Cardiac septum (tissue), 1 donor: Measurements from ENCODE around the gene COL18A1. TPM values are rescaled to one million over a fixed set of nuclear protein-coding genes. Genes with fewer than 3 reads are reported as not detected.

Experiments
- DNase-seq: peaks from one replicate; pipeline ENCODE4 v3.0.0-alpha.2; 2020; ENCODE audit warnings: low spot score
- intact Hi-C: fragments of 100-400 bp; cut with DNase I; formaldehyde crosslinking; loops from one replicate; pipeline ENCODE4 v1.14.0; 2022
- total RNA-seq: library from RNA; stranded (reverse); fragmentation: NEBNext Ultra II Directional; extraction: Animal tissue kit (Norgen Biotek cat#: 25700); gene quantifications from one replicate; pipeline ENCODE4 v1.2.1, GENCODE V29; 2021
- donor health status: DM: no; HTN: no; CAD: no.

Gene COL18A1
- total RNA-seq, 1 donor from 2014 or later: 77.0 TPM

DNA sequence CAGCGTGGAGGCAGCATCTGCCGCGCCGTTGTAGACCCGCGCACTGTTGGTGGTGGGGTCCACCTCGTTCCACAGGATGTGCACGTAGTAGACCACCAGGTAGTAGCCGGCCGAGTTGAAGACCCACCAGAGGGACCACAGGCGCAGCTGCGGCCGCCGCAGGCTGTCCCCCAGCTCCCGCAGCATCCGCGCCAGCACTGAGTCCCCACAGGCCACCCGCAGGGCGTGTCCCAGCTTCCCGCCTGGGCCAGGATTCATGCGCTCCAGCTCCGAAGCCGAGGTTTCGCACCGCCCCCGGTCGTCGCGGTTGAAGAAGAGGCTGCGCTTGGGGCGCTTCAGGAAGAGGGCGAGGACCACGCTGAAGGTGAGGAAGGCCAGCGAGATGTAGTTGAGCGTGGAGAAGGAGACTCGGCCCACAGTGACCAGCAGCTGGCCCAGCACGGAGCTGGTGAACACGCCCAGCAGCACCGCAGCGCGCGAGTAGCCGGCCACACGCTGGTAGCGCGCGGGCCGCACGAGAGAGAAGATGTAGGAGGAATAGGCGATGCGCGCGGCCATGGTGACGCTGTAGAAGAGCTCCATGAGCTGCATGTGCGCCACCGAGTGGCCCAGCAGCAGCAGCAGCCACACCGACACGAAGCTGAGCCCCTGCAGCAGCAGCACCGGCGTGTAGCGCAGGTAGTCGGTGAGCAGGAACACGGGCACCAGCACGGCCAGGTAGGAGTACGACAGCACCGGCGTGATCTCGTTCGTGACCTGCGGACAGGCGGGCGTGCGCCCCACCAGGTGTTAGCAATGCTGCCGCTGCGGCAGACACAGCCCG is 126.6 kb downstream of the COL18A1 start:
- intact Hi-C loops: no loop called here
- DNase-seq: peak; percentile 65

DNA sequence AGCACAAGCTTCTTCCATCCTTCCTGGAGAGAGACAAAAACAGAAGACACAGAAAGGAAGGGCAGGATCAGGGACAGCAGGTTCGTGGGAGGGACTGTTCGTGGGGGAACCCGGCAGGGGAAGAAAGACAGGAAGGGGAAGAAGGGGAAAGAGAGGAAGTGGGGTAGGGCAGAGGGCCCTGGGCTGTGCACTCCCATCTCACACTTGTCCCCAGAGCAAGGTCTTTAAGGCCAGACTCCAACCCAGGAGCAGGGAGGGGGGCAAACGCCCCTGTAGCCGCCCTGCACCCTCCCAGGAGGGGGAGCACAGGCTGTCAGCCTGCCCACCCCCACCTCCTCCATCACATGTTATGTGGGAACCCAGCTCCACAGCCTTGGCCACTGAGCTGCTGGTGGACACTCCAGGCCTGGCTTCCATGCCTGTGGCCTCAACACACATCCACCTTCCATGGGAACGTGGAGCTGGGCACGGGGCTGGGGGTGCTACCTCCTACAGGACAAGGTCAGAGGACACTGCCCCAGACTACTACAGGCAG is 127.9 kb downstream of the COL18A1 start:
- intact Hi-C loops: no loop called here
- peak; percentile 82 for DNase-seq

DNA sequence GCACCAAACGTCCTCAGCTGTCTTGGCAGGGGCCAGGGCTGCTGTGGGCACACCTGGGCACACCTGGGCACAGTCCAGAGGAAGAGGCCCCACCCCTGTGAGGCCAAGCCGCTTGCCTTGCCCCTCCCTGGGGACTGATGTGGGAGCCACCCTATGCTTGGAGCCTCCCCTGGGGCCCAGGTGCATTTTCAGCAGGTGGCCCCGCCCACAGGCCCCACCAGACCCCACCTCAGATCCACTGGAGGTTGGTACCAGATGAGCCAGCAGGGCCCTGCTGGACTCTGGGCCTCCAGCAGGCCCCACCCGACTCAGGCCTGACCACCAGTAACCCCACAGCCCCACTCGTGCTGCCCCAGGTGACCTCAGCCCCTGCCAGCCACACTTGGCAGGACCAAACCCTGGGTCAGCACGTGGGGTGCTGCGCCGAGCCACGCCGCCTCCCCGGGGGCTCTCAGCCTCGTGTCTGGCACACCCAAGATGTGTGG is 128.4 kb downstream of the COL18A1 start:
- intact Hi-C loops: no loop called here
- peak; percentile 58 for DNase-seq

DNA sequence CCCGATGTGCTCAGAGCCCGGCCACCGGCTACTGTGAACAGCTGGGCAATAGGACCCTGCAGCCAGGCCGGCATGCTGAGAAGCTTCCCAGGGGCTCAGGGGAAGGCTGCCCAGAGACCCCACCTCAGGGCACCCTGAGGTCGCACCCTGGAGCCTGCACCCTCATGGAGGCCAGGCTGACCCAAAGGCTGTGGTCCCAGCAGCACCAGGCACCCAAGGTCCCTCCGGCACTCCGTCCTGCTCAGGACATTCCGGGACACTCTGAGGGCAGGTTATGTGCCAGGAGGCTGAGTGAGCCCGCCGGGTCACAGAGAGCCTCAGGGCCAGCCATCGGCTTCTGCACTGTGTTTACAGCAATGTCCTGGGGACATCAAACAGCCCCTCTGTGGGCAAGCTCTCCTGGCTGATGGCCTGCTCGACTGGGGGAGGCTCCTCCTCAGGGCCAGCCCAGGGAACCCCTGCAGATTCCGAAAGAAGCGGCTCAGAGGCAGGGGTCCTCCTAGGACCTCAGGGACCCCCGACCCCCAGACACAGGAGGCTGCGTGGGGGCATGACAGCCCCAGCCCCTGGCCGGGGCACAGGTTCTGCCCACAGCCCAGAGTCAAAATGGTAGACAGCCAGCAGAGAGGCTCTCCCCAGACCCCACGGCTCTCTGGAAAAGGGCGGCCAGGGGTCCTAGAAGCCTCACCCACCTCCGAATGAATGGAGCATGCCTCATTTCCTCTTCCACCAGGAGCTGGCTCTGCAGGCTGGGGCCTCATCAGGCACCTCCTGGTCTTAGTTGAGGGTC is 129.1 kb downstream of the COL18A1 start:
- intact Hi-C loops: no loop called here

DNA sequence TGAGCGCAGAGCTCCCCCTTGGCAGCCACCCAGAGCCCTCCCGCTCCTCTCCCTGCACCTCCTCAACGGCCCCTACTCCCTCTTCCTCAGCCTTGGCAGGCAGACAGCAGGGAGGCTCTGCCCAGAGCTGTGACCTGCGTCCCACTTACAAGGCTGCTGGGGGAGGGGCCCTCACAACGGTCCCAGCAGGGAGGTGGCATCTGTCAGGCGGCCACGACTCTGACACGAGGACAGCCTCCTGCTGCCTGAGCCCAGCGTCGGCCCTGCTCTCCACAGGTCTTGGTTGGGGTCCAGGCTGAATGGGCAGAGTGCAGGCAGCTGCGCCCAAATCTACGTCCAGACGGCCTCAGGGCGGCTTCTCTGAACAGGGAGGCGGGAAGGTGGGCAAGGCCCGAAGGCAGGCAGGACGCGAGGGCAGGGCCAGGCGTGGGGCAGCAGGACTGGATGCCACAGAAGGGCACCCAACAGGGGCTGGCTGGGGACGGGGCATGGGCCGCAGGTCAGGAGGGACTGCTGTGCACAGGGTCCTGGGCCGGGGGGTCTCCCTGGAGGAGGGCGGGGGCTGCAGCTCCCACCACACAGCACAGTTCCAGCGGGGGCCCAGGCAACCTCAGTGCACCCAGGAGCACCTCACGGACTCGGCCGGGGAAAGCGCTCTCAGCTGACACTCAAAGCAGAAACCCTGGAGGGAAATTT is 129.8 kb downstream of the COL18A1 start:
- peak; percentile 83 for DNase-seq
- intact Hi-C loops: no loop called here

More for the DNA sequence above, 129.1 kb downstream of the COL18A1 start:
- peak; percentile 75 for DNase-seq

DNA sequence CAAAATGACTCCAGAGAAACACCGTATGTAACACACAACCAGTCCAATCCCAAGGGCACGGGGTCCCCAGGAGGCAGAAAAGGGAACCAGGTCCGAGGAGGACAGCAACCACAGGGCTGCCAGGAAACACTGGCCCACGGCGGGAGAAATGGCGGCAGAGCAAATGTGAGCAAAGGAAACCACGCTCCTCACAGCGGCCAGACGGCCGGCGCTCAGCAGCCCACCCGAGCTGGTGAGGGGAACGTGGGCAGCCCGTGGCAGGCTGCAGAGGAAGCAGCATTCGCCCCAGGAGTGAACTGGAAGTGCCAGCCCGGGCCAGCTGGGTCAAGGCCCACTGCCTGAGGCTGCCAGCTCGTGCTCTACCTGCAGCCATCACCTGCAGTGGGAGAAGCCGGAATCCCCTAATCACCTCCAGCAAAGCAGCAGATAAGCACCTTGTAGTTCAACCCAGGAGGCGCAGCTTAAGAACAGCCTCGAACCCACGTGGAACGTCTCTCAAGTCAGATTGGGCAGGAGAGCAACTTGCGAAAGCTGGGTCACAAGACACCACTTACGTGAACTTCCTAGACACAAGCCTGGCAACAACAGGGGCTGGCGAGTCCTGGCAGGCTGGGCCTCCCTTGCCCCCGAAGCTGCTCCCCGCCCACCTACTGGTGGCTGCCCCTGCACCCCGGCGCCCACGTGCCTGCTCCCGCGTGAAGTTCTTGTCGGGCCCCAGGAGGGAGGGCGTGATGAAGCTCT is 130.5 kb downstream of the COL18A1 start:
- peak; percentile 87 for DNase-seq
- intact Hi-C loops: no loop called here

DNA sequence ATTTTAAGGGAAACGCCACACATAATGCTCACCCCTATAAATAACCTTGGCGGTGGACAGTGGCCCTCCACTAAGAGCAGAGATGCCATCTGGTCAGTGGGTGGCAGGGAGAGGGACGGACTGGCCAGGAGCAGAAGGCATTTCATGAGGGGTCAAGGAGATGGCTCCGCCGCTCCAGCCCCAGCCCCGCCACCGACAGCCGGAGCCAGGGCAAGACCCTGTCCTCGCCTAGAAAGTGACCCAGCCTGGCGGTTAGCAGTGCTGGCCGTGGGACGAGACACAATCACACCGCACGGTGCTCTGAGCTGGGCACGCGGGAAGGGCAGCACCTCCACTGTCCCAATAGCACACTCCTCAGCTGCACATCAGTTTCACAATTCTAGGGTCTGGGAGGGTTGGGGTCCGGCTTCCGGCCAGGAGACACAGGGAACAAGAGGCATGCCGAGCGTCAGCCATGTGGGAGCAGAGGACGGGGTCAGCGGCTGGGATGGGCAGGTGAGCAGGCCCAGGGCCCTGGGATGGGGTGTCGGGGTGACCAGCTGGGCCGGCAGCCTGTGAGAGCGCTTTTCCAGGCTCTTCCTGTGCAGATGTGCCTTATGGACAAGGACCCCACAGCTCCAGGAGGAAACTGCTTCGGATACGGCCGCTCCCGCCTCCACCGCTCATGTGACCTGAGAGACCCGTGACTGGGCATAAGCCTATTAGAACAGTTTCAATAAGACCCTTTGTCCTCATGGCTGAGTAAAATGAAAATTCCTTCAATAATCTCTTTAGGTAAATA is 131.5 kb downstream of the COL18A1 start:
- DNase-seq: peak; percentile 70
- intact Hi-C loops: no loop called here

DNA sequence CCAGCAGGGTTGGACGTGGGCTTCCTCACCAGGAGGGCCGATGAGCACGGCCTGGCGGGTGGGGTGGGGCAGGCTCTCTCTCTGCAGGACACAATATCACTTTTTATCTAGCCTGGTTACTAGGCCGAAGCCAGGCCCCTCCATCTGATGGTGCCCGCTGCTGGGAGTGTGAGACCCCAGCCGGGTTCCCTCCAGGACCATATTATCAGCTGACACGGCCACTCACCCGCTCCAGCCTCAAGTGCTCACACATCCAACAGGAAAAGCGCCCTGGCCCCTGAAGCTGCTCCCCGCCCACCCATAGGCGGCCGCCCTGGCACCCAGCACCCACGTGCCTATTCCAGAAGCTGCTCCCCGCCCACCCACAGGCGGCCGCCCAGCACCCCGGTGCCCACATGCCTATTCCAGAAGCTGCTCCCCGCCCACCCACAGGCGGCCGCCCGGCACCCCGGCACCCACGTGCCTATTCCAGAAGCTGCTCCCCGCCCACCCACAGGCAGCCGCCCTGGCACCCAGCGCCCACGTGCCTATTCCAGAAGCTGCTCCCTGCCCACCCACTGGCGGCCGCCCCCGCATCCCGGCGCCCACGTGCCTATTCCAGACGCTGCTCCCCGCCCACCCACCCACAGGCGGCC is 132.3 kb downstream of the COL18A1 start:
- DNase-seq: peak; percentile 60
- intact Hi-C loops: no loop called here

DNA sequence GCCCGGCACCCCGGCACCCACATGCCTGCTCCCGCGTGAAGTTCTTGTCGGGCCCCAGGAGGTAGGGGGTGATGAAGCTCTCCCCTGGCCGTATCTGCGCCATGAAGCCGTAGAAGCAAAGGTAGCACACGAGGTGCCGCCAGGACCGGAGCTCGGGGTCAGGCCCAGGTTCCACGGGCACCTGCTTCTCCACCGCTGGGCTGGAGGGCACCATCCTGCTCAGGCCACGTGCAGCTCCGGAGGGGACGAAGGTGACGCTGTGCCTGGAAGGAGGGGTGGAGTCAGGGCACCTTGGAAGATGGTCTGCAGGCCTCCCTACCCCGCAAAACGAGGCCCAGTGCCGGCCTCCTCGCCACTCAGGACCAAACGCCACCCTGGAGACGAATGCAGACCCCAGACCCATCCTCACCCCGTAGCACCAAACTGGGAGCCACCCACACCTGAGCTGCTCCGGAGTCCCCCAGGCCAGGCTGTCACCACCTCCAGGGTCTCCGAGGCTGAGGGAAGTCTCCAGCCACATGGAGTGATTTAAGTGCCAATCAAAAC is 132.9 kb downstream of the COL18A1 start:
- intact Hi-C loops: no loop called here
- peak; percentile 44 for DNase-seq

DNA sequence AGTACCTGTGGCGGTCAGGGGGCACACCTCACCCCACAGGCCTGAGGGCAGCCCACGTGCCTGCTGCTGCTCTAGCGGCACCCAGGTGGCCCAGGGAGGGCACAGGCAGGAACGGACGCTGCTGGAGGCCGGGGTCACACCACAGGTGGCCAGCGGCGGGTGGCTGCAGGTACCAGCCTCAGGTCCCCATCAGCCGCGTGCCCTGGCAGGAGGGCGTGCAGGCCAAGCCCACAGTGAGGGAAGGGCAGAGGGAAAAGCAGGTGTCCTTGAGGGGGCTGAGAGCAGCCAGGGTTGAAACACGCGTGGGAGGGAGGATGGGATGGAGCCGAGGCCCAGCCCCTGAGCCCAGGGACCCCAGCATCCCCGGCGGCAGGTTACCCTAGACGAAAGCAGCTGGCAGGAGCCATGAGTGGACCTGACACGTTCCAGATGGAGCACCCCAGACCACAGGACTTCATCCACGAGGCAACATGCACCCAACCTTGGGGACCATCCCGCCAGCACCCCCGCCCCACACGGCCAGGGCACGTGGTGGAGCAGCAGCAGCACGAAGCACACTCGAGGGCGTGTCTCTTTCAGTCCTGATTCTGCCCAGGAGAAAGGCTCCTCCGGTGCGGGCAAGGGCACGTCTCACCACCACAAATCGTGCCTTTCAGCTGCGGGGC is 133.5 kb downstream of the COL18A1 start:
- peak; percentile 49 for DNase-seq
- intact Hi-C loops: no loop called here

DNA sequence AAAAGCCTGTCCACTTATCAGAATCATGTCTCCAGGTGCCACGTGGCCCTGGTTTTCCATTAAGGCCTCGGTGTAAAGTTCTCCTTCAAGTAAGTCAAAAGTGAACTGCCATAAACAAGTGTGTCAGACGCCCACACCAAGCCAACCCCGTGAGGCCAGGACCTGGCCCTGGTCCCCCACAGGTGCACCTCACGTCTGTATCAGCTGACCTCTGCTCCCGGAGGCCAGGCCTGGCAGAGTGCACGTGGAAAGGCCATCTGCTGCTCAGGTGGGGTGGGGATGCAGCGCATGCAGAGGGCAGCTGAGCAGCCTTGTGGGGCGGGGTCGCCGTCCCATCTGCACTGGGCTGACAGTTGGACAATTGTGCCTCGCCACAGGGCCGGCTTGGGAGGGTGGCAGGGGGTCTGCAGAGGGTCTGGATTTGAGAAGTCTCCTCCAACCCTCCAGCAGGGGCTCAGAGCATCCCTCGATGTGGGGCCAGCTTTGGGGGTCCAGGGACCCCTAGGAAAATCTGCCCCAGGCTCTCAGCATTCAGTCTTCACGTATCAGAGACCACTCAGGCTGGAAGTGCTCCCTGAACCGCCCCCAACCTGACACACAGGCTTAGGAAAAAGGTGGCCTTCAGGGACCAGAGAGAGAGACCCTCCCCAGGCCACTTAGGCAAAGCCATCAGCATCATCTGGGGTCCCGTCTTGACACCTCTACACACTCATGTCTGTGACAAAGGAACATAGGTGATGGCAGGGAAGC is 134.3 kb downstream of the COL18A1 start:
- intact Hi-C loops: no loop called here
- DNase-seq: peak; percentile 63

DNA sequence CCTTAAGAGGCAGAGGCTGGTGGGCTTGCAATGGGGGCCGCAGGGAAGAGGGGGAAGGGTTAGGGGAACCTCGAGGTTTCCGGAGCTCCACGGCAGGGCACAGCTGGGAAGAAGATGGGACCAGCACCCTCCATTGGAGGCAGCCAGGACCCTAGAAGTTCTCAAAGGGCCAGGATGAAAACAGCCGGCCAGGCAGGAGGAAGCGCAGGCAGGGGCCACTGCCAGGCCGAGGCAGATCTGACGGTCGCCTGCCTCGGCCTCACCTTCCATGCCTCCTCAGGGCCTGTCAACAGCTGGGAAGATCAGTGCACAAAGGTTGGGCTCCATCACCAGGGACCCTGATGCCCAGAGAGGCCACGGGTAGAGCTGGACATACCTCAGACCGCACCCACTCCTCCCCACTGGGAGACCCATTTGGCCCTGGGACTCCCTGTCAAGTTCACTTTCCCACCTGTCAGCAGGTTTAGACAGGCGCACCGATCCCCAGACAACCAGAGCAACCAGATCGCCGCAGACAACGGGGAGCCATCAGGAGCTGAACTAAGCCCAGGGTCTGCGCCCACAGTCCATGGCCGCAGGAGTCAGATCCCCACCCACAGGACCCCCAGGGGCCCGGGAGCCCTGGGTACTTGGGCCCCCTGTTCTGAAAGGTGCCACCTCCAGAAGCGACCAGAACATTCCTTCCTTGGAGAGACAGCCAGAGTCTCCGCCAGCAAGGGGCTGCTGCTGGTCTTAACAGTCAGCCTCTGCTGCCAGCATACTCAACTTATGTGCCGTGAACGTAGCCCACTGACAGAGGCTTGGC is 135.0 kb downstream of the COL18A1 start:
- peak; percentile 65 for DNase-seq

DNA sequence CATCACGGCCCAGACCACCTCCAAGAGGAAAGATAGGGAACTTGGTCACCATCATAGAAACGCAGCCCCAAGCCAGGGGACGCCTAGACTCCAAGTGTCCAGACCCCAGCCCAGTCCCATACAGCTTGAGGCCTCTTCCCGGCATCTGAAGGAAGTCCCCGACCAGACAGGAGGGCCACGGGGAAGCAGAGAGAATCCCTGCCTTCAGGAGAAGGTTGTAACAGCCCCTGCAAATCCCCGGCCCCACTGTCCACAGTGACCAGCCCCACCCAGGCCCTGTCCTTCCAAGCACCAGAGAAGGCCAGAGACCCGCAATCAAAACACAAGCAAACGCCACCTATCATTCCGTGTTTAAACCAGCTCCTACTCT is 135.6 kb downstream of the COL18A1 start:
- intact Hi-C loops: loop anchor here (5.0 kb wide), 1 partner anchor 63 kb away; no protein-coding TSS in a partner anchor
- peak; percentile 74 for DNase-seq

More for the DNA sequence above, 135.0 kb downstream of the COL18A1 start:
- intact Hi-C loops: loop anchor here (5.0 kb wide), 1 partner anchor 63 kb away; no protein-coding TSS in a partner anchor

DNA sequence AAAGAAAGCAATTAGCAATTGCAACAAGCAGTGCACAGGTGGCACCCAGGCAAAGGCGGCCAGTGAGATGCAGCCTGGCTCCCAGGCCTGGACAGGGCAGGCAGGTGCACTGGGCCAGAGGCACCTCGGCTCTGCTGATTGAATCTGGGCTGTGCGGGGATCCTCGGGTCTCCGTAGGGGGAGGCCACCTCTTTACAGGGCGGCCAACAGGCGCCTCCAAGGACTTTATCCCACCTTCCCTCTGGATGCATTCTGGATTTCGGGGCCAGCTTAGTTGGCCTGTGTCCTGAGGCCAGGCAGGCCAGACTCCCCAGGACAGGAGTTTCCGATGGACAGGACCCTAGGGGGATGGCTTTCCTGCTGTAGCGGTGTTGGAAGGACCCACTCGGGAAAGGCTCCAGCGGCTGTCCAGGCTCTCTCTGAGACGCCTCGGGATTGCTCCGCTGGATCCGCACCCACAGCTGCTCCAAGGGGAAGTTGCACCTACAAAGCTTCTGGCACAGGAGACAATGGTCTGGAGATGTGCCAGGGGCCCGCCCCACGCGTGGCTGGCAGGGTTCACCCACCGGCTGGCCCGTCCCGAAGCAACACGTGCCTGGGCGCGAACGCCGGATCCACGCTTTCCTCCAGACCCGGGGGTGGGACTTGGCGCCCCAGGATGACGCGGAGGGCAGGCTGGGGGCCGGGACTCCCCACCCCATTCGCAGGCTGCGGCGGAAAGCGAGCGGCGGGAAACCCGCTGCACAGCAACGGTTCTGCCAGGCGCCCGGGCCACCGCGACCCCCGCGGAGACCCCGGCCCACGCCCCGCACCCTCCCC is 136.5 kb downstream of the COL18A1 start:
- intact Hi-C loops: loop anchor here (5.0 kb wide), 1 partner anchor 64 kb away; no protein-coding TSS in a partner anchor
- peak; percentile 95 for DNase-seq
